Bone marrow (tissue), 2 donors: ENCODE data around the gene BAG5.

Experiments used
- DNase-seq, 2 donors: peaks; one replicate each; lab custom pipeline; 2025; lab: John Stamatoyannopoulos, UW

Gene BAG5

GRCh38 chr14:103509864-103510723, 52.4 kb downstream of the BAG5 start:
- no peak for DNase-seq

- no peak for DNase-seq
Observed at GRCh38 chr14:103508521-103509329, 53.7 kb downstream of the BAG5 start.

GRCh38 chr14:103507751-103508150, 54.7 kb downstream of the BAG5 start:
- no peak for DNase-seq
